ENCODE data around the gene ACOT12. TPM values are rescaled to one million over a fixed set of nuclear protein-coding genes. Genes with fewer than 3 reads are reported as not detected.

ACOT12 gene
- total and polyA plus RNA-seq, 2 donors (not counting 1 experiment from before 2014, with no cell fraction given), result 0.06 TPM; not detected in 1

DNA sequence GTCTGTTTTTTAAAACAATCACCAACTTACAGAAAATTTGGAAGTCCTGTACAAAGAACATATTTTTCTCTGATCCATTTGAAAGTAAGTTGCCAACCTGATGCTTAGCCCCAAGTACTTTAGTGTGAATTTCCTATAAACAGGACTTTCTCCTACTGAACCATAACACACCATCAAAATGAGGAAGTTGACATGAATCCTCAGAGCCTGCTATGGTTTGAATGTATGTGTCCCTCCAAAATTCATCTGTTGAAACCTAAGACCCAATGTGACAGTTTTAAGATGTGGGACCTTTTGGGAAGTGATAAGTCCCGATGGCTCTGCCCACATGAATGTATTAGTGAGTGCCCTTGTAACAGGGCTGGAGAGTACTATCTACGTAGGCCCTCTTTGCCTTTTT is 6.4 kb upstream of the ACOT12 start:
- Histone ChIP-seq H4K20me1 (ENCODE audit: control insufficient read depth, insufficient read depth, low read length, poor library complexity, severe bottlenecking) (no peaks in the 10 kb centered on the region), H3K27ac (ENCODE audit: low read length in 2 of 2) (no peak overlapping the region), H3K36me3 (replicated peaks in 1 of 2; ENCODE audit: control extremely low read depth in 1 of 2, control insufficient read depth in 1 of 2, extremely low read depth in 1 of 2, insufficient read depth in 2 of 2, low read length in 1 of 2) (no peaks in the 10 kb centered on the region), H3K4me1 (ENCODE audit: control insufficient read depth in 2 of 2, insufficient read depth in 2 of 2, low read length in 2 of 2) (peaks cover 0 to 3% of the 10 kb centered on the region in 2 donors), H3K9me3 (ENCODE audit: control extremely low read depth in 1 of 3, control insufficient read depth in 2 of 3, insufficient read depth in 1 of 3, low read length in 2 of 3) (no peaks in the 10 kb centered on the region), H3K4me2 (replicated peaks; ENCODE audit: low read depth, low read length, poor library complexity, severe bottlenecking) (no peak overlapping the region), H3K4me3 (ENCODE audit: control extremely low read depth in 1 of 5, extremely low read depth in 1 of 5, insufficient read depth in 1 of 5, low read depth in 2 of 5, low read length in 4 of 5) (no peak overlapping the region), H2AFZ (ENCODE audit: insufficient read depth, low read depth, low read length, poor library complexity, severe bottlenecking) (no peak overlapping the region), H3K27me3 (replicated peaks in 1 of 4; ENCODE audit: control extremely low read depth in 1 of 4, control insufficient read depth in 3 of 4, insufficient read depth in 4 of 4, low read length in 3 of 4) (peaks cover 0 to 12% (median 3%) of the 10 kb centered on the region in 4 experiments), H3K79me2 (ENCODE audit: control insufficient read depth, insufficient read depth, low read length) (no peaks in the 10 kb centered on the region), H3K9ac (ENCODE audit: low read length) (no peak overlapping the region)
- peaks cover 6% of the 10 kb centered on the region for H3K4me1 Mint-ChIP-seq
- intact Hi-C loops (cut with micrococcal nuclease), result no loop called here
- ChIA-PET POLR2A (no interaction called here), CTCF (no interaction called here)
- peaks cover 17% of the 10 kb centered on the region for H3K27me3 Mint-ChIP-seq
- H3K27ac Mint-ChIP-seq, result no peak overlapping the region
- no peaks in the 10 kb centered on the region for H3K9me3 Mint-ChIP-seq (ENCODE audit: insufficient read depth)
- DNase-seq (peak; percentile 9), ATAC-seq (ENCODE audit: low read depth) (peak; percentile 17)
- WGBS (ENCODE audit: insufficient coverage), result no CpG with 5 or more reads among the region's 2 CpGs
- no peak overlapping the region for H3K4me3 Mint-ChIP-seq
- TF ChIP-seq CTCF (IDR thresholded peaks at IDR 0.05) (no peak), EZH2 (IDR thresholded peaks at IDR 0.05; ENCODE audit: borderline replicate concordance, insufficient read depth, low read depth, low read length, poor library complexity, severe bottlenecking) (no peak)

DNA sequence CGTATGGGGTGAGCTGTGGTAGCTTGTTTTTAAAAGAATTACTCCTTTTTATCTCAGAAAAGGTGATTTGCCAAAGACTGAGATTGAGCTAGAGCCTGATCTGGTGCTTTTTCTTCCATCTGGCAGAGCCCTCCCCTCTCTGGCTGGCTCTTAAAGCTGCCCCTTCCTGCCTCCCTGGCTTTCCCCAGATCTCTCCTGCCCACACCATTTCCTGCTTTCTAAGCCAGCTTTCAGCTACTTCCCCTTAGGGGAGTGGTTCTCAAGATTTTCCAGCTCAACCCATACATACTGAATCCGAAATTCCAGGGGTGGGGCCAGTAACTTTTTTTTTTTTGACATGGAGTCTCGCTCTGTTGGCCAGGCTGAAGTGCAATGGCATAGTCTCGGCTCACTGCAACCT is 4.8 kb upstream of the ACOT12 start:
- Histone ChIP-seq H3K36me3 (replicated peaks in 1 of 2; ENCODE audit: control extremely low read depth in 1 of 2, control insufficient read depth in 1 of 2, extremely low read depth in 1 of 2, insufficient read depth in 2 of 2, low read length in 1 of 2) (no peaks in the 10 kb centered on the region), H3K27me3 (replicated peaks in 1 of 4; ENCODE audit: control extremely low read depth in 1 of 4, control insufficient read depth in 3 of 4, insufficient read depth in 4 of 4, low read length in 3 of 4) (peaks cover 0 to 26% (median 13%) of the 10 kb centered on the region in 4 experiments), H3K4me3 (ENCODE audit: control extremely low read depth in 1 of 5, extremely low read depth in 1 of 5, insufficient read depth in 1 of 5, low read depth in 2 of 5, low read length in 4 of 5) (no peak overlapping the region), H3K4me1 (ENCODE audit: control insufficient read depth in 2 of 2, insufficient read depth in 2 of 2, low read length in 2 of 2) (peaks cover 4 to 5% of the 10 kb centered on the region in 2 donors), H2AFZ (ENCODE audit: insufficient read depth, low read depth, low read length, poor library complexity, severe bottlenecking) (no peak overlapping the region), H3K9me3 (ENCODE audit: control extremely low read depth in 1 of 3, control insufficient read depth in 2 of 3, insufficient read depth in 1 of 3, low read length in 2 of 3) (peaks cover 2 to 10% (median 3%) of the 10 kb centered on the region in 3 donors), H3K27ac (ENCODE audit: low read length in 2 of 2) (no peak overlapping the region), H3K79me2 (ENCODE audit: control insufficient read depth, insufficient read depth, low read length) (no peaks in the 10 kb centered on the region), H3K4me2 (replicated peaks; ENCODE audit: low read depth, low read length, poor library complexity, severe bottlenecking) (no peak overlapping the region), H4K20me1 (ENCODE audit: control insufficient read depth, insufficient read depth, low read length, poor library complexity, severe bottlenecking) (no peaks in the 10 kb centered on the region), H3K9ac (ENCODE audit: low read length) (no peak overlapping the region)
- no peak for TF ChIP-seq EZH2 (IDR thresholded peaks at IDR 0.05; ENCODE audit: borderline replicate concordance, insufficient read depth, low read depth, low read length, poor library complexity, severe bottlenecking)
- TF ChIP-seq CTCF (IDR thresholded peaks at IDR 0.05), result no peak
- ChIA-PET POLR2A (no interaction called here), CTCF (no interaction called here)
- Mint-ChIP-seq H3K4me1 (peaks cover 6% of the 10 kb centered on the region), H3K27me3 (peaks cover 26% of the 10 kb centered on the region), H3K9me3 (ENCODE audit: insufficient read depth) (peaks cover 2% of the 10 kb centered on the region), H3K27ac (no peak overlapping the region), H3K4me3 (no peak overlapping the region)
- ATAC-seq (ENCODE audit: low read depth) (no peak), DNase-seq (no peak)
- intact Hi-C loops (cut with micrococcal nuclease), result no loop called here
- 62% methylated on average over 3 of the region's 4 CpGs for WGBS (ENCODE audit: insufficient coverage)
